BLaER1 (cell line): ENCODE measurements around the gene CIDEC.

Experiments
- H3K27ac ChIP-seq: shearing (Covaris generic); formaldehyde crosslinking; 2 replicates; pipeline ENCODE4 v1.8.1; 2022
- H3K27me3 ChIP-seq: shearing (Covaris generic); formaldehyde crosslinking; 2 replicates; pipeline ENCODE4 v1.8.1; 2022
- H3K36me3 ChIP-seq: shearing (Covaris generic); formaldehyde crosslinking; 2 replicates; pipeline ENCODE4 v1.8.1; 2022
- H3K4me1 ChIP-seq: shearing (Covaris generic); formaldehyde crosslinking; 2 replicates; pipeline ENCODE4 v1.8.1; 2022
- H3K4me2 ChIP-seq: shearing (Covaris generic); formaldehyde crosslinking; 2 replicates; pipeline ENCODE4 v1.8.1; 2022
- H3K4me3 ChIP-seq: shearing (Covaris generic); formaldehyde crosslinking; 2 replicates; pipeline ENCODE4 v1.8.1; 2022
- H3K9ac ChIP-seq: shearing (Covaris generic); formaldehyde crosslinking; 2 replicates; pipeline ENCODE4 v1.8.1; 2022
- H3K9me3 ChIP-seq: shearing (Covaris generic); formaldehyde crosslinking; 2 replicates; pipeline ENCODE4 v1.8.1; 2022
- H4K20me1 ChIP-seq: shearing (Covaris generic); formaldehyde crosslinking; 2 replicates; pipeline ENCODE4 v1.8.1; 2022
- Cebpa-rat ChIP-seq: shearing (Covaris generic); IDR thresholded peaks from 2 replicates; pipeline ENCODE4 v1.8.1; 2022

The CIDEC gene

GRCh38 chr3:9828801-9829755 lies 51.0 kb downstream of the CIDEC start:
- no peak overlapping the region for H3K27ac ChIP-seq
- TF ChIP-seq Cebpa-rat, result no peak
- no peak overlapping the region for H3K9ac ChIP-seq
- no peaks in the 10 kb centered on the region for H3K27me3 ChIP-seq
- H3K4me3 ChIP-seq, result no peak overlapping the region
- H3K36me3 ChIP-seq, result peaks cover 61% of the 10 kb centered on the region
- H3K9me3 ChIP-seq, result no peaks in the 10 kb centered on the region
- H3K4me2 ChIP-seq, result no peak overlapping the region
- peaks cover 11% of the 10 kb centered on the region for H3K4me1 ChIP-seq
- H4K20me1 ChIP-seq, result 0 out of 2 replicates have a peak, but pooled peaks cover 4% of the 10 kb centered on the region

GRCh38 chr3:9826815-9827573 lies 53.1 kb downstream of the CIDEC start:
- TF ChIP-seq Cebpa-rat, result no peak
- H3K4me2 ChIP-seq, result no peak overlapping the region
- no peaks in the 10 kb centered on the region for H3K27me3 ChIP-seq
- H3K9me3 ChIP-seq, result no peaks in the 10 kb centered on the region
- no peak overlapping the region for H3K27ac ChIP-seq
- H3K4me3 ChIP-seq, result no peak overlapping the region
- H3K9ac ChIP-seq, result no peak overlapping the region
- peaks cover 42% of the 10 kb centered on the region for H3K36me3 ChIP-seq
- no peaks in the 10 kb centered on the region for H4K20me1 ChIP-seq
- peaks cover 11% of the 10 kb centered on the region for H3K4me1 ChIP-seq

GRCh38 chr3:9825451-9826040 lies 54.5 kb downstream of the CIDEC start:
- H3K9me3 ChIP-seq, result no peaks in the 10 kb centered on the region
- H4K20me1 ChIP-seq, result no peaks in the 10 kb centered on the region
- no peak for TF ChIP-seq Cebpa-rat
- no peak overlapping the region for H3K9ac ChIP-seq
- H3K27ac ChIP-seq, result no peak overlapping the region
- peaks cover 29% of the 10 kb centered on the region for H3K36me3 ChIP-seq
- peaks cover 11% of the 10 kb centered on the region for H3K4me1 ChIP-seq
- H3K27me3 ChIP-seq, result no peaks in the 10 kb centered on the region
- H3K4me3 ChIP-seq, result no peak overlapping the region
- H3K4me2 ChIP-seq, result no peak overlapping the region

DNA sequence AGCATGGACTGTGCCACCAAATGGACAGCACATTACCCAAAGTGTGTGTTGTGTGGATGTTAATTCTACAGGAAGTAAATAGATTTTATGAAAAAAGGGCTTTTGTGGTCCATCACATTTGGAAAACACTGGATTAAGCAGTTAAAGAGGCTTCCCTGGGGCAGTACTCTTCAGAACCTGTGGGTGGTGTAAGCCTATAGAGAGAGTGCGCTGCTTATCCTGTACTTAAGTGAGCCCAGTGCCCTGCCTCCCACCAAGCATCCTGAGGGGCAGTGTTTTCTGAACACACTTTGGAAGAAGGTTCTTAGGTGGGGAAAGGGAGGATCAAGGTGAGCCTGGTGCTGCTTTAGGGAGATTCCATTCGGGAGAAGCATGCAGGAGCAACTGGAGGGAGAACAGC lies 59.1 kb downstream of the CIDEC start:
- 0 out of 2 replicates have a peak, but pooled peaks cover 1% of the 10 kb centered on the region for H3K36me3 ChIP-seq
- H3K9me3 ChIP-seq, result no peaks in the 10 kb centered on the region
- no peaks in the 10 kb centered on the region for H3K4me1 ChIP-seq
- no peak overlapping the region for H3K4me2 ChIP-seq
- H4K20me1 ChIP-seq, result no peaks in the 10 kb centered on the region
- H3K27me3 ChIP-seq, result no peaks in the 10 kb centered on the region
- H3K27ac ChIP-seq, result no peak overlapping the region
- no peak overlapping the region for H3K9ac ChIP-seq
- no peak overlapping the region for H3K4me3 ChIP-seq
- TF ChIP-seq Cebpa-rat, result no peak

DNA sequence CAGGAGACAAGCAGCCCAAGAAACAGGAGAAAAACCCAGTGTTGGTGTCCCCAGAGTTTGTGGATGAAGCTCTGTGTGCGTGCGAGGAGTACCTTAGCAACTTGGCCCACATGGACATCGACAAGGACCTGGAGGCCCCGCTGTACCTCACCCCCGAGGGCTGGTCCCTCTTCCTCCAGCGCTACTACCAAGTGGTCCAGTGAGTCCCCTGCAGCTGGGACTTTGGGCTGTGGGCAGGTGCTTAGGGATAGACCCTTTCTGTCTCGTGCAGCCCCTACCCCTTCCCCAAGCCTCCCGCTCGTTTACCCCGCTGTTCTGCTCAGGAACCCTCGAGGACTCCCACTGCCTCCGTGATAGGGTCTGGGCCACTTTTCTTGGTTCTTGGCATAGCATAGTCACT lies 59.5 kb downstream of the CIDEC start:
- Histone ChIP-seq H3K27me3 (no peaks in the 10 kb centered on the region), H3K9me3 (no peaks in the 10 kb centered on the region), H3K9ac (no peak overlapping the region), H3K27ac (no peak overlapping the region), H3K4me3 (no peak overlapping the region), H3K4me1 (no peaks in the 10 kb centered on the region), H4K20me1 (no peaks in the 10 kb centered on the region), H3K36me3 (0 out of 2 replicates have a peak, but pooled peaks cover 5% of the 10 kb centered on the region), H3K4me2 (no peak overlapping the region)
- TF ChIP-seq Cebpa-rat, result no peak

- TF ChIP-seq Cebpa-rat, result no peak
These were observed 61.3 kb downstream of the CIDEC start for GRCh38 chr3:9818666-9819335.

GRCh38 chr3:9817436-9817835 lies 62.6 kb downstream of the CIDEC start:
- Histone ChIP-seq H3K9ac (no peak overlapping the region), H3K4me2 (no peak overlapping the region), H3K4me1 (no peaks in the 10 kb centered on the region), H4K20me1 (no peaks in the 10 kb centered on the region), H3K27me3 (no peaks in the 10 kb centered on the region), H3K9me3 (no peaks in the 10 kb centered on the region), H3K36me3 (peaks cover 25% of the 10 kb centered on the region), H3K4me3 (no peak overlapping the region), H3K27ac (no peak overlapping the region)
- TF ChIP-seq Cebpa-rat, result no peak

More at GRCh38 chr3:9818666-9819335, 61.3 kb downstream of the CIDEC start:
- no peaks in the 10 kb centered on the region for H3K4me1 ChIP-seq
- no peaks in the 10 kb centered on the region for H3K27me3 ChIP-seq
- H4K20me1 ChIP-seq, result no peaks in the 10 kb centered on the region
- H3K9me3 ChIP-seq, result no peaks in the 10 kb centered on the region
- H3K9ac ChIP-seq, result no peak overlapping the region
- H3K4me3 ChIP-seq, result no peak overlapping the region
- H3K36me3 ChIP-seq, result 0 out of 2 replicates have a peak, but pooled peaks cover 11% of the 10 kb centered on the region
- no peak overlapping the region for H3K4me2 ChIP-seq
- no peak overlapping the region for H3K27ac ChIP-seq
